Panc1 (cell line): ENCODE measurements around the gene MAB21L3. TPM values are rescaled to one million over a fixed set of nuclear protein-coding genes. Genes with fewer than 3 reads are reported as not detected.

ENCODE experiments used
- ATAC-seq: fragments of 200-7000 bp; cut with Tn5 transposase; 2 replicates; pipeline ENCODE4 v1.9.1; 2020; ENCODE audit warnings: mild to moderate bottlenecking, moderate library complexity
- BruUV-seq: library from RNA; stranded (reverse); fragments of 400-500 nt; replicated peaks from 2 replicates; lab custom pipeline; 2021; lab: Mats Ljungman, UMichigan
- CTCF ChIA-PET: fragments of 300-600 bp; sonication (Branson Sonifier 250); formaldehyde crosslinking; loops from one replicate; lab custom pipeline; 2022; ENCODE audit warnings: antibody characterized with exemption; lab: Charles Lee
- POLR2A ChIA-PET: fragments of 300-600 bp; sonication (Branson Sonifier 250); formaldehyde crosslinking; loops from one replicate; lab custom pipeline; 2022; ENCODE audit warnings: antibody characterized with exemption; lab: Charles Lee
- DNase-seq: peaks from one replicate; pipeline ENCODE4 v3.0.0-alpha.2; 2010; ENCODE audit warnings: low read depth, low spot score
- H3K27ac ChIP-seq: 2 replicates; pipeline ENCODE4 v1.5.1; 2011; ENCODE audit warnings: mild to moderate bottlenecking, low read length, inconsistent platforms
- H3K27me3 ChIP-seq: fragments of 200-500 bp; sonication (Bioruptor generic); 2 replicates; pipeline ENCODE4 v1.6.0; 2014; ENCODE audit warnings: low read length, inconsistent platforms; ENCODE audit not compliant: control insufficient read depth, insufficient read depth
- H3K36me3 ChIP-seq: fragments of 200-500 bp; sonication (Bioruptor generic); 2 replicates; pipeline ENCODE4 v1.5.1; 2014; ENCODE audit warnings: inconsistent platforms, mild to moderate bottlenecking, low read length, moderate library complexity; ENCODE audit not compliant: control insufficient read depth, insufficient read depth
- H3K4me1 ChIP-seq: 2 replicates; pipeline ENCODE4 v1.5.1; 2011; ENCODE audit warnings: inconsistent platforms, mild to moderate bottlenecking, low read length, moderate library complexity; ENCODE audit not compliant: control insufficient read depth, insufficient read depth
- H3K4me3 ChIP-seq, 2 experiments: 2 replicates each; pipeline ENCODE4 v1.5.1; 2011 to 2012; ENCODE audit warnings: low read depth in 2 of 2, low read length in 2 of 2, mild to moderate bottlenecking in 2 of 2, inconsistent platforms in 1 of 2, moderate library complexity in 1 of 2
- H3K9me3 ChIP-seq: fragments of 200-500 bp; sonication (Bioruptor generic); 2 replicates; pipeline ENCODE4 v1.5.1; 2014; ENCODE audit warnings: low read depth, mild to moderate bottlenecking, inconsistent platforms, low read length, moderate library complexity; ENCODE audit not compliant: control insufficient read depth, insufficient read depth
- POLR2AphosphoS5 ChIP-seq: IDR thresholded peaks from 2 replicates; pipeline ENCODE4 v1.6.1; 2012; ENCODE audit warnings: mild to moderate bottlenecking, low read depth, low read length, moderate library complexity
- REST ChIP-seq, 2 experiments: IDR thresholded peaks; 2 replicates each; pipeline ENCODE4 v1.6.1; 2011 to 2012; ENCODE audit warnings: low read depth in 2 of 2, control low read depth in 1 of 2, low read length in 1 of 2, mild to moderate bottlenecking in 1 of 2, moderate library complexity in 1 of 2; ENCODE audit not compliant: insufficient read depth in 1 of 2
- SIN3A ChIP-seq: IDR thresholded peaks from 2 replicates; pipeline ENCODE4 v1.6.1; 2012; ENCODE audit warnings: low read depth, mild to moderate bottlenecking, low read length, moderate library complexity, borderline replicate concordance; ENCODE audit not compliant: insufficient read depth
- TCF7L2 ChIP-seq: IDR thresholded peaks from 2 replicates; pipeline ENCODE4 v1.6.1; 2011; ENCODE audit warnings: mild to moderate bottlenecking, low read depth, low read length, inconsistent platforms
- in situ Hi-C: cut with HindIII; loops from 2 replicates; pipeline ENCODE4 v1.10.0; 2016; ENCODE audit warnings: low sequenced_read_pairs, low pct_unique_long_range_greater_than_20kb
- intact Hi-C: fragments of 100-400 bp; cut with micrococcal nuclease; formaldehyde crosslinking; loops from one replicate; pipeline ENCODE4 v1.10.0; 2022; ENCODE audit not compliant: unreplicated experiment
- total RNA-seq: library from RNA; stranded (reverse); gene quantifications from one replicate; pipeline ENCODE4 v1.2.1, GENCODE V29; 2021; ENCODE audit not compliant: unreplicated experiment
- TF ChIP-seq, protein P1 (sequence below): fragments of 450-650 bp; IDR thresholded peaks from 2 replicates; pipeline ENCODE4 v1.5.1; 2017; ENCODE audit warnings: mild to moderate bottlenecking

The MAB21L3 gene
- total RNA-seq, 1 experiment from 2014 or later: not detected

DNA sequence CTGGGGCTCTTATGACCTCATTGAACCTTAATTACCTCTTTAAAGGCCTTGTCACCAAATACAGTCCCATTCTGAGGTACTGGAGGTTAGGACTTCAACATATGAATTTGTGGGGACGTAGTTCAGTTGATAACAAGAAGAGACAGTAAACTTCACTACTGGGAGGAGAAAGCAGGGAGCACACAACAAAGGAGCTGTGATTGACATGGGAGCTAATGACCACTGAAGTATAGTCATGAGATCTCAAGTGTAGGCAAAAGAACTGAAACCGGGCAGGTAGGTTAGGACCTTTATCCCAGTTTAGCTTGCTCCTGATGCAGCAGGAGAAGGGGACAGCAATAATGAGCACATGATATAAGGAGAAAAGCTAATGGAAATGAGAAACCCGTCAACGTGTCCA lies 11.8 kb upstream of the MAB21L3 start:
- ChIA-PET CTCF (no interaction called here), POLR2A (no interaction called here)
- Histone ChIP-seq H3K36me3 (no peaks in the 10 kb centered on the region), H3K9me3 (no peaks in the 10 kb centered on the region), H3K4me3 (no peak overlapping the region), H3K27ac (no peak overlapping the region), H3K27me3 (no peaks in the 10 kb centered on the region), H3K4me1 (no peaks in the 10 kb centered on the region)
- ATAC-seq (no peak), DNase-seq (no peak)
- intact Hi-C loops (no loop called here), in situ Hi-C loops (no loop called here)
- BruUV-seq: no TSS peak
- TF ChIP-seq, protein P1, sequence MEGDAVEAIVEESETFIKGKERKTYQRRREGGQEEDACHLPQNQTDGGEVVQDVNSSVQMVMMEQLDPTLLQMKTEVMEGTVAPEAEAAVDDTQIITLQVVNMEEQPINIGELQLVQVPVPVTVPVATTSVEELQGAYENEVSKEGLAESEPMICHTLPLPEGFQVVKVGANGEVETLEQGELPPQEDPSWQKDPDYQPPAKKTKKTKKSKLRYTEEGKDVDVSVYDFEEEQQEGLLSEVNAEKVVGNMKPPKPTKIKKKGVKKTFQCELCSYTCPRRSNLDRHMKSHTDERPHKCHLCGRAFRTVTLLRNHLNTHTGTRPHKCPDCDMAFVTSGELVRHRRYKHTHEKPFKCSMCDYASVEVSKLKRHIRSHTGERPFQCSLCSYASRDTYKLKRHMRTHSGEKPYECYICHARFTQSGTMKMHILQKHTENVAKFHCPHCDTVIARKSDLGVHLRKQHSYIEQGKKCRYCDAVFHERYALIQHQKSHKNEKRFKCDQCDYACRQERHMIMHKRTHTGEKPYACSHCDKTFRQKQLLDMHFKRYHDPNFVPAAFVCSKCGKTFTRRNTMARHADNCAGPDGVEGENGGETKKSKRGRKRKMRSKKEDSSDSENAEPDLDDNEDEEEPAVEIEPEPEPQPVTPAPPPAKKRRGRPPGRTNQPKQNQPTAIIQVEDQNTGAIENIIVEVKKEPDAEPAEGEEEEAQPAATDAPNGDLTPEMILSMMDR: no peak
- TF ChIP-seq POLR2AphosphoS5 (no peak), SIN3A (no peak), TCF7L2 (no peak), REST (IDR thresholded peaks at IDR 0.05; ENCODE audit: insufficient read depth in 1 of 2, low read depth in 2 of 2, low read length in 1 of 2) (no peak)

GRCh38 chr1:116099919-116100318 lies 11.3 kb upstream of the MAB21L3 start:
- no peak overlapping the region for H3K27ac ChIP-seq
- no peaks in the 10 kb centered on the region for H3K27me3 ChIP-seq
- DNase-seq (no peak), ATAC-seq (no peak)
- no peaks in the 10 kb centered on the region for H3K9me3 ChIP-seq
- intact Hi-C loops (no loop called here), in situ Hi-C loops (no loop called here)
- H3K4me1 ChIP-seq: no peaks in the 10 kb centered on the region
- CTCF ChIA-PET: no interaction called here
- H3K36me3 ChIP-seq: no peaks in the 10 kb centered on the region
- TF ChIP-seq REST (IDR thresholded peaks at IDR 0.05; ENCODE audit: insufficient read depth in 1 of 2, low read depth in 2 of 2, low read length in 1 of 2) (no peak), POLR2AphosphoS5 (no peak)
- no TSS peak for BruUV-seq
- H3K4me3 ChIP-seq: no peak overlapping the region
- POLR2A ChIA-PET: no interaction called here
